CD4-positive, alpha-beta T cell treated with Interleukin-15 for 1 hour (primary cell): ENCODE measurements around the gene NINL.
"Not testable (repeated sequence)": the region's sequence is repeated elsewhere in the genome, so short reads cannot be mapped to it uniquely, and the experiment has no call there.

Experiments
- DNase-seq: peaks from one replicate; pipeline ENCODE4 v3.0.0-alpha.2; 2020

NINL gene

GRCh38 chr20:25584905-25585704 is at the start of gene NINL:
Gene NINL, minus strand, starts transcription at chr20:25585531. Its CDS starts 58,944 bp downstream, at chr20:25526587.
- peak; percentile 20 for DNase-seq

GRCh38 chr20:25632940-25633790 is 47.8 kb upstream of the NINL start:
- no peak for DNase-seq

GRCh38 chr20:25630615-25631014 is 45.3 kb upstream of the NINL start:
- not testable (repeated sequence) for DNase-seq

- DNase-seq = no peak
Measured at GRCh38 chr20:25629816-25630499, 44.6 kb upstream of the NINL start.

- no peak for DNase-seq
Measured at GRCh38 chr20:25626779-25627178, 41.4 kb upstream of the NINL start.

GRCh38 chr20:25624500-25624939 is 39.2 kb upstream of the NINL start:
- no peak for DNase-seq

GRCh38 chr20:25623736-25624499 is 38.6 kb upstream of the NINL start, which contains the start of gene NANP:
Gene NANP, minus strand, starts transcription at chr20:25624014. Its CDS starts 66 bp downstream, at chr20:25623948.
- DNase-seq = peak; percentile 93

- DNase-seq = peak; percentile 21
Measured at GRCh38 chr20:25623225-25623735, 37.9 kb upstream of the NINL start.

- no peak for DNase-seq
Measured at GRCh38 chr20:25622450-25623224, 37.3 kb upstream of the NINL start.

- no peak for DNase-seq
Measured at GRCh38 chr20:25622049-25622448, 36.7 kb upstream of the NINL start.

GRCh38 chr20:25619514-25619913 is 34.2 kb upstream of the NINL start:
- DNase-seq = no peak

GRCh38 chr20:25608774-25609173 is 23.4 kb upstream of the NINL start:
- no peak for DNase-seq

GRCh38 chr20:25606094-25606695 is 20.9 kb upstream of the NINL start:
- no peak for DNase-seq

GRCh38 chr20:25605148-25605547 is 19.8 kb upstream of the NINL start:
- no peak for DNase-seq

- DNase-seq = no peak
Measured at GRCh38 chr20:25604611-25605010, 19.3 kb upstream of the NINL start.

GRCh38 chr20:25602914-25603309 is 17.6 kb upstream of the NINL start:
- not testable (repeated sequence) for DNase-seq

GRCh38 chr20:25602191-25602913 is 17.0 kb upstream of the NINL start:
- not testable (repeated sequence) for DNase-seq

GRCh38 chr20:25601659-25602058 is 16.3 kb upstream of the NINL start:
- DNase-seq = no peak

- DNase-seq = no peak
Measured at GRCh38 chr20:25600632-25601031, 15.3 kb upstream of the NINL start.
